Measurements from ENCODE around the gene TCEANC2. TPM values are rescaled to one million over a fixed set of nuclear protein-coding genes. Genes with fewer than 3 reads are reported as not detected.

TCEANC2 gene
- total RNA-seq, 1 experiment from 2014 or later: 5.3 TPM

GRCh38 chr1:54127594-54128300 lies 74.3 kb downstream of the TCEANC2 start:
- H3K4me1 ChIP-seq (ENCODE audit: insufficient read depth, low read length): no peaks in the 10 kb centered on the region
- no peaks in the 10 kb centered on the region for H3K9me3 ChIP-seq (ENCODE audit: control insufficient read depth, low read depth, low read length)
- H3K23ac ChIP-seq (ENCODE audit: insufficient read length, low read depth, low read length): no peak overlapping the region
- H2BK20ac ChIP-seq (ENCODE audit: low read depth, low read length, poor library complexity, severe bottlenecking): no peak overlapping the region
- no peak overlapping the region for H3K56ac ChIP-seq (ENCODE audit: insufficient read length, low read depth, low read length)
- H3K9ac ChIP-seq (ENCODE audit: extremely low read depth, insufficient read length, low read length): no peak overlapping the region
- no peaks in the 10 kb centered on the region for H3K27me3 ChIP-seq (ENCODE audit: insufficient read depth, low read length)
- no peaks in the 10 kb centered on the region; a peak in 1 of 5 replicates for H3K9me3 Mint-ChIP-seq
- H3K4me1 Mint-ChIP-seq: peaks cover 10 to 13% of the 10 kb centered on the region in 2 experiments
- H3K4me2 ChIP-seq (ENCODE audit: insufficient read depth, insufficient read length, low read length): no peak overlapping the region
- WGBS (ENCODE audit: extremely low coverage, insufficient read length, low lambda C conversion rate): no CpG with 5 or more reads among the region's 7 CpGs
- no peak overlapping the region for H4K5ac ChIP-seq (ENCODE audit: insufficient read length, low read depth, low read length)
- H3K4me3 Mint-ChIP-seq: no peak overlapping the region
- no peak overlapping the region for H2AFZ ChIP-seq (ENCODE audit: low read length)
- H2BK12ac ChIP-seq (ENCODE audit: insufficient read length, low read depth, low read length): no peak overlapping the region
- no peak overlapping the region for H2BK120ac ChIP-seq (ENCODE audit: low read depth, low read length, poor library complexity, severe bottlenecking)
- no peaks in the 10 kb centered on the region for H3K79me1 ChIP-seq (ENCODE audit: insufficient read depth, low read depth, low read length, poor library complexity, severe bottlenecking)
- no peak overlapping the region for H4K8ac ChIP-seq (replicated peaks; ENCODE audit: insufficient read length, low read depth, low read length)
- no peak overlapping the region for H3K27ac Mint-ChIP-seq
- no peak overlapping the region for H3K27ac ChIP-seq (ENCODE audit: insufficient read length, low read depth, low read length)
- H3K79me2 ChIP-seq (ENCODE audit: insufficient read depth, low read length): no peaks in the 10 kb centered on the region
- no peak overlapping the region for H3T11ph ChIP-seq (ENCODE audit: low read length)
- H2BK15ac ChIP-seq (ENCODE audit: low read depth, low read length): no peak overlapping the region
- H3K36me3 Mint-ChIP-seq (ENCODE audit: insufficient read depth in 1 of 3, low read depth in 3 of 3): no peaks in the 10 kb centered on the region
- H4K91ac ChIP-seq (ENCODE audit: insufficient read length, low read depth, low read length): no peak overlapping the region
- no peak overlapping the region for H3K4ac ChIP-seq (ENCODE audit: low read depth, low read length)
- H3K18ac ChIP-seq (ENCODE audit: insufficient read length, low read depth, low read length): no peak overlapping the region
- no peak overlapping the region for H2AK5ac ChIP-seq (ENCODE audit: insufficient read length, low read length)
- no peaks in the 10 kb centered on the region for H3K23me2 ChIP-seq (ENCODE audit: insufficient read length, low read depth, low read length, poor library complexity, severe bottlenecking)
- H3K27me3 Mint-ChIP-seq (ENCODE audit: low read depth): peaks cover 18% of the 10 kb centered on the region
- no peaks in the 10 kb centered on the region for H4K20me1 ChIP-seq (ENCODE audit: control insufficient read depth, insufficient read depth, insufficient read length)
- no peak overlapping the region for H2BK5ac ChIP-seq (ENCODE audit: insufficient read length, low read length)
- no peak overlapping the region; the same call in 1 of the 2 replicates for H3K14ac ChIP-seq (ENCODE audit: insufficient read depth, low read length)
- no peak for TF ChIP-seq CTCF (conservative IDR thresholded peaks at IDR 0.05)
- DNase-seq: no peak
